ENCODE data around the gene KCNJ3. TPM values are rescaled to one million over a fixed set of nuclear protein-coding genes. Genes with fewer than 3 reads are reported as not detected.

Gene KCNJ3
- total RNA-seq, 1 experiment from 2014 or later: 0.11 TPM

DNA sequence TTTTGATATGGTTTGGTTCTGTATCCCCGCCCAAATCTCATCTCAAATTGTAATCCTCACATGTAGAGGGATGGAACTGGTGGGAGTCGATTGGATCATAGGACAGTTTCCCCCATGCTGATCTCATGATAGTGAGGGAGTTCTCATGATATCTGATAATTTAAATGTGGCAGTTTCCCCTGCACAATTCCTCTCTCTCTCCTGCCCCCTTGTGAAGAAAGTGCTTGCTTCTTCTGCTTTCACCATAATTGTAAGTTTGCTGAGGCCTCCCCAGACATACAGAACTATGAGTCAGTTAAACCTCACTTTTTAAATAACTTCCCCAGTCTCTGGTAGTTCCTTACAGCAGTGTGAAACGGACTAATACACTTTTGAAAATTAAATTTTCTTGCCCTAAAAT is 12.3 kb upstream of the KCNJ3 start:
- no peak overlapping the region for H2BK15ac ChIP-seq (ENCODE audit: low read depth, low read length)
- no peak overlapping the region for H4K5ac ChIP-seq (ENCODE audit: insufficient read length, low read depth, low read length)
- no peak overlapping the region for H4K91ac ChIP-seq (ENCODE audit: insufficient read length, low read depth, low read length)
- H2AK5ac ChIP-seq (ENCODE audit: insufficient read length, low read length): no peak overlapping the region
- no peaks in the 10 kb centered on the region for H3K23me2 ChIP-seq (ENCODE audit: insufficient read length, low read depth, low read length, poor library complexity, severe bottlenecking)
- H3K18ac ChIP-seq (ENCODE audit: insufficient read length, low read depth, low read length): no peak overlapping the region
- no peaks in the 10 kb centered on the region for H3K27me3 ChIP-seq (ENCODE audit: insufficient read depth, low read length)
- H3K79me2 ChIP-seq (ENCODE audit: insufficient read depth, low read length): no peaks in the 10 kb centered on the region
- no peak overlapping the region for H2BK5ac ChIP-seq (ENCODE audit: insufficient read length, low read length)
- H3K4me2 ChIP-seq (ENCODE audit: insufficient read depth, insufficient read length, low read length): no peak overlapping the region
- no peak overlapping the region for H2BK120ac ChIP-seq (ENCODE audit: low read depth, low read length, poor library complexity, severe bottlenecking)
- H2AFZ ChIP-seq (ENCODE audit: low read length): no peak overlapping the region
- H4K20me1 ChIP-seq (ENCODE audit: control insufficient read depth, insufficient read depth, insufficient read length): no peaks in the 10 kb centered on the region
- H3K4me3 Mint-ChIP-seq: no peak overlapping the region
- no peak overlapping the region for H3K27ac Mint-ChIP-seq
- TF ChIP-seq, protein P1, sequence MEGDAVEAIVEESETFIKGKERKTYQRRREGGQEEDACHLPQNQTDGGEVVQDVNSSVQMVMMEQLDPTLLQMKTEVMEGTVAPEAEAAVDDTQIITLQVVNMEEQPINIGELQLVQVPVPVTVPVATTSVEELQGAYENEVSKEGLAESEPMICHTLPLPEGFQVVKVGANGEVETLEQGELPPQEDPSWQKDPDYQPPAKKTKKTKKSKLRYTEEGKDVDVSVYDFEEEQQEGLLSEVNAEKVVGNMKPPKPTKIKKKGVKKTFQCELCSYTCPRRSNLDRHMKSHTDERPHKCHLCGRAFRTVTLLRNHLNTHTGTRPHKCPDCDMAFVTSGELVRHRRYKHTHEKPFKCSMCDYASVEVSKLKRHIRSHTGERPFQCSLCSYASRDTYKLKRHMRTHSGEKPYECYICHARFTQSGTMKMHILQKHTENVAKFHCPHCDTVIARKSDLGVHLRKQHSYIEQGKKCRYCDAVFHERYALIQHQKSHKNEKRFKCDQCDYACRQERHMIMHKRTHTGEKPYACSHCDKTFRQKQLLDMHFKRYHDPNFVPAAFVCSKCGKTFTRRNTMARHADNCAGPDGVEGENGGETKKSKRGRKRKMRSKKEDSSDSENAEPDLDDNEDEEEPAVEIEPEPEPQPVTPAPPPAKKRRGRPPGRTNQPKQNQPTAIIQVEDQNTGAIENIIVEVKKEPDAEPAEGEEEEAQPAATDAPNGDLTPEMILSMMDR (conservative IDR thresholded peaks at IDR 0.05): peak; percentile 61
- no peaks in the 10 kb centered on the region for H3K9me3 ChIP-seq (ENCODE audit: control insufficient read depth, low read depth, low read length)
- no peaks in the 10 kb centered on the region for H3K9me3 Mint-ChIP-seq
- H3K56ac ChIP-seq (ENCODE audit: insufficient read length, low read depth, low read length): no peak overlapping the region
- no peaks in the 10 kb centered on the region for H3K36me3 Mint-ChIP-seq (ENCODE audit: insufficient read depth in 1 of 3, low read depth in 3 of 3)
- H3K27me3 Mint-ChIP-seq (ENCODE audit: low read depth): no peaks in the 10 kb centered on the region
- WGBS (ENCODE audit: extremely low coverage, insufficient read length, low lambda C conversion rate): no CpG with 5 or more reads among the region's 3 CpGs
- no peak for DNase-seq
- H3T11ph ChIP-seq (ENCODE audit: low read length): no peak overlapping the region
- H2BK12ac ChIP-seq (ENCODE audit: insufficient read length, low read depth, low read length): no peak overlapping the region
- no peak overlapping the region for H2BK20ac ChIP-seq (ENCODE audit: low read depth, low read length, poor library complexity, severe bottlenecking)
- no peak overlapping the region for H3K4ac ChIP-seq (ENCODE audit: low read depth, low read length)
- no peaks in the 10 kb centered on the region for H3K4me1 Mint-ChIP-seq
- no peak overlapping the region for H3K27ac ChIP-seq (ENCODE audit: insufficient read length, low read depth, low read length)
- H3K23ac ChIP-seq (ENCODE audit: insufficient read length, low read depth, low read length): no peak overlapping the region
- H3K9ac ChIP-seq (ENCODE audit: extremely low read depth, insufficient read length, low read length): no peak overlapping the region
- no peak overlapping the region for H4K8ac ChIP-seq (replicated peaks; ENCODE audit: insufficient read length, low read depth, low read length)
- H3K4me1 ChIP-seq (ENCODE audit: insufficient read depth, low read length): no peaks in the 10 kb centered on the region
- H3K14ac ChIP-seq (ENCODE audit: insufficient read depth, low read length): no peak overlapping the region
- H3K79me1 ChIP-seq (ENCODE audit: insufficient read depth, low read depth, low read length, poor library complexity, severe bottlenecking): no peaks in the 10 kb centered on the region
